HG02885 (cell line): ENCODE results near the gene PLP2.
"Not testable (repeated sequence)": the region's sequence is repeated elsewhere in the genome, so short reads cannot be mapped to it uniquely, and the experiment has no call there.

ENCODE experiments used
- ATAC-seq: cut with Tn5 transposase; IDR thresholded peaks from one replicate; pipeline ENCODE4 v1.9.1; 2021; ENCODE audit warnings: mild to moderate bottlenecking; ENCODE audit not compliant: unreplicated experiment, poor library complexity

Gene PLP2, protein sequence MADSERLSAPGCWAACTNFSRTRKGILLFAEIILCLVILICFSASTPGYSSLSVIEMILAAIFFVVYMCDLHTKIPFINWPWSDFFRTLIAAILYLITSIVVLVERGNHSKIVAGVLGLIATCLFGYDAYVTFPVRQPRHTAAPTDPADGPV

DNA sequence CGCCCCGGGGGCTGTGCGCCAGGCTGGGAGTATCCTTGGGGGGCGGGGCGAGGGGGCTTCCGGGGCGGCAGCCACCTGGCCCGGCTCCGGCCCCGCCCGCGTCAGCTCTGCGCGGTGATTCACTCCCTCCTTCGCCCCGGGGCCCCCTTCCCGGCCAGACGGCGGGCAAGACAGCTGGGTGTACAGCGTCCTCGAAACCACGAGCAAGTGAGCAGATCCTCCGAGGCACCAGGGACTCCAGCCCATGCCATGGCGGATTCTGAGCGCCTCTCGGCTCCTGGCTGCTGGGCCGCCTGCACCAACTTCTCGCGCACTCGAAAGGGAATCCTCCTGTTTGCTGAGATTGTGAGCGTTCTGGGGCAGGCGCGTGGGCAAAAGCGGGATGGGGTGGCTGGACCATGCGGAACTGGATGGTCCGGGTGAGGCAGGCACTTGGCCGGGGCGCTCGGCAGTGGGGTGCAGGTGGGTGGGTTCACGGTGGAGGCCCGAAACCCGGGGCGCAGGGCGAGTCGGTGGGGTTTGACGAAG lies at the start of gene PLP2:
TSS of gene PLP2 (plus strand) at position 147 of the 528 bp plus-strand sequence. CDS start at position 250, 103 bp downstream.
- ATAC-seq: peak; percentile 31

DNA sequence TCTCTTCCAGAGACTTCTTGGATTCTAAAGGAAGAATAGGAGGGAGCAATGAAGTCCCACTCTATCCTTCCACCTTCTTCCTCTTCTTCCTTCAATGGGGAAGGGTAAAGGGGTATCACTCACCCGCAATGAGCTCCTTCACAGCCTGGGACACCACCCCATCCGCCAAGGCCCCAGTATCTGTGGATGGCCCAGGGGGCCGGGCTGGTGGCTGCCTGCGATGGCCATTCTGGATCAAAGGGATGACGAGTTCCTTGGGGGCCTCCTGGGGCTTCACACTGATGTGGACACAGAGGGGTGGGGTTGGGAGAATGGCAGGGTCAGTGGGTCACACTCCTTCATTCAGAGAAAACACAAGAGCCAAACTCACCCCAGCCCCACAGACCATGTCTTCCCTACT lies 49.2 kb upstream of the PLP2 start:
- no peak for ATAC-seq

DNA sequence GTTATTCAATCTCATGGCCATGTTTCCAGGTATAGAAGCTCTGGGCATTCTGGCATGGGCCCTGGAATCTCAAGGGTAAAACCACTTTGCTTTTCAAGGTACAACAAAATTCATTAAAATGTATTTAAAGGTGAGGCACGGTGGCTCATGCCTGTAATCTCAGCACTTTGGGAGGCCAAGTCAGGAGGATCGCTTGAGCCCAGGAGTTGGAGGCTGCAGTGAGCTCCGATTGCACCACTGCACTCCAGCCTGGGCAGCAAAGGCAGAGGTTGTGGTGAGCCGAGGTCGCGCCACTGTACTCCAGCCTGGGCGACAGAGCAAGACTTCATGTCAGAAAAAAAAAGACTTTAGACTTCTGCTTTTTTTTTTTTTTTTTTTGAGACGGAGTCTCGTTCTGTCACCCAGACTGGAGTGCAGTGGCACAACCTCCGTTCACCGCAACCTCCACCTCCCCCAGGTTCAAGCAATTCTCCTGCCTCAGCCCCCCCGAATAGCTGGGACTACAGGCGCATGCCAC lies 43.9 kb upstream of the PLP2 start:
- not testable (repeated sequence) for ATAC-seq

DNA sequence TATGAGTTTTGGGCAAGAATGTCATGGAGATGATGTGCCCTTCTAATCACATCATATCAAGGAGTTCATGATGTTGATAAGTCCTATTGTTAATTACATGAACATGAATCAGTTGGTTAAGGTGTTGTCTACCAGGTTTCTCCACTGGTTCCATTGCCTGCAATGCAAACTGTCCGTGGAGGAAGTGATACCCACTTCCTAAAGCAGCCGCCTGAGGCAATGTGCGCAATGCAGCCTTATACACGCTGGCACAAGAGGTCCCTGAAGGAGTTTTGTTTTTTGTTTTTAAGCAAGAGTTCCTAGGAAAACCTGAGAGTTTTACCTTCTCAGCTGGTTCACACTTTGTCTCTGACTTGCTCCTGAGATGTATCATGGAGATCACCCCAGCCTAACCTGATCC lies 42.3 kb upstream of the PLP2 start:
- ATAC-seq: no peak

DNA sequence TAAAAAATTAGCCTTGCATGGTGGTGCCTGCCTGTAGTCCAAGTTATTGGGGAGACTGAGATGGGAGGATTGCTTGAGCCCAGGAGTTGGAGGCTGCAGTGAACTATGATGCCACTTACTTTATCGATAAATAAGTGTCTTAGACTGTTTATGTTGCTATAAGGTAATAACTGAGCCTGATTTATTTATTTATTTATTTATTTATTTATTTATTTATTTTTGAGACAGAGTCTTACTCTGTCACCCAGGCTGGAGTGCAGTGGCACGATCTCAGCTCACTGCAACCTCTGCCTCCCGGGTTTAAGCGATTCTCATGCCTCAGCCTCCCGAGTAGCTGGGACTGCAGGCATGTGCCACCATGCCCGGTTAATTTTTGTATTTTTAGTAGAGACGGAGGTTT lies 39.4 kb upstream of the PLP2 start:
- not testable (repeated sequence) for ATAC-seq

DNA sequence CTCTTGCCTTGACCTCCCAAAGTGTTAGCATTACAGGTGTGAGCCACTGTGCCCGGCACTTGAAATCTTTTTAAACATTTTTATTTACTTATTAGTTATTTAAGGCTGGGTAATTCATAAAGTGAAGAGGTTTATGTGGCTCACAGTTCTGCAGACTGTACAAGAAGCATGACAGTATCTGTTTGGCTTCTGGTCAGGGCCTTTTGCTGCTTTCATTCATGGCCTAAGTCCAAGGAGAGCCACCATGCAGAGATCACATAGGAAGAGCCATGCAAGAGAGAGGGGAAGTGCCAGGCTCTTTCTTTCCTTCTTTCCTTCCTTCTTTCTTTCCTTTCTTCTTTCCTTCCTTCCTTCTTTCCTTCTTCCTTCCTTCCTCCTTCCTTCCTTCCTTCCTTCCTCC lies 37.9 kb upstream of the PLP2 start:
- no peak for ATAC-seq

DNA sequence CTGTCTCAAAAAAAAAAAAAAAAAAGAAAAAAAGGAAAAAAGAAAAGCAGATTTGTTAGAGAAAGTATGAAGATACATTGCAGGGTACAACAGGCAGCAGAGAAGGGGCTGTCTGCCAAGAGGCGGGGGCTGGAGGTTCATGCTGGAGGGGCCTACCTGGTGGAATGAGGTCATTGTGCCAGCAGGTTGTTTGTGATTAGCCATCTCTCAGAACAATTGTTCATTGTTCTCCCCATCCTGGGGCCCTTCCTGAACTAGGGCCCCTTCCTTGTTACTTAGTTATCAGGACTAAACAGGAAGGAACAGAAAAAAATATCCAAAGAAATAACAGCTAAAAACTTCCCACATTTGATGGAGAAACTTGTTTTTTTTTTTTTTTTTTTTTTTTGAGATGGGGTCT lies 34.2 kb upstream of the PLP2 start:
- no peak for ATAC-seq

DNA sequence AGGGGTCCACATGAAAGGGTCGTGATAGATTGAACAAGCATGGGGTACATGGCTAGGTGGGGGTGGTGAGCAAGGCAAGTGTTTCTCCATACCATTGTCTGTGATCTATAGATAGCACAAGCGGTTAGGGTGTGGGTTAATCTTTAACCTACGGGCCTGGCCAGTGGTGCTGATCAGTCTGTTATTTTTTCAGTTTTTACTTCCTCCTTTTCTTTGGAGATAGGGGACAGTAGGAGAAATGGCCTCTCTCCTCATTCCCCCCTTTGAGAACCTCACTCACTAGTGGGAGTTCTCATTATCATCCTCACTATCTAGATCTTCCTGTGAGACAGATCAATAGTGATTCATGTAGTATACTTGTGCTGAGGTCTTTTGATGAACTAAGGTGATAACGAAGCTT lies 32.0 kb upstream of the PLP2 start:
- no peak for ATAC-seq

DNA sequence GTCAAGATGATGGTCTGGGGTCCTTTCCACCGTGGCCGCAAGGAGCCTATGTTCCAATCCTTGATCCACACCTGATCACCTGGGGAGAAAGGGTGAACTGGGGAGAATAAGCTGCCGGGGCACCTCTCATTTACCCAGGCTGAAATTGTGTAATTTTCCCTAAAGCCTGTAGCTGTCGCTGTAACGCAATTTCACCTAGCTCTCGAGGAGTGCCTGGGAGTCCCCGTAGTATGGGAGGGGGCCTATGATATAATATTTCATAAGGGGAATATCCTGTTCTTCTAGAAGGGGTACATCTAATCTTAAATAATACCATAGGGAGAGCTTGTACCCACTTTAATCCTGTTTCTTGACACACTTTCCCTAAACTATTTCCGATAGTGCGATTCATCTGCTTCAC lies 29.4 kb upstream of the PLP2 start:
- ATAC-seq: not testable (repeated sequence)

DNA sequence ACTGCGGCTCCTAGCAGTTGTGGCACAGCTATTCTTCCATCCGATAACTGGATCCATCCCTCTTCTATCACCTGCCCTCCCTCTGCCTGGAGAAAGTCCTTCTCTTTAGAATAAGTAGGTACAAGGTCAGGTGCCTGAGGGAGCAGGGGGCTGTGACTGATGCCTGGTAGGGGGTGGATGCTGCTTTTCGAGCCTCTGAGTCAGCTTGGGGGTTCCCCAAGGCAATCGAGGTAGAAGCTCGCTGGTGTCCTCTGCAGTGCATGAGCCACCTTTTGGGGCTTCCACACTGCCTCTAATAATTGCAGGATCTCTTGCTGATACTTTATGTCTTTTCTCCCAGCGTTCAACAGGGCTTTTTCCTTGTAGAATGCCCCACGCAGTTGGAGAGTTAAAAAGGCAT lies 28.5 kb upstream of the PLP2 start:
- ATAC-seq: not testable (repeated sequence)

DNA sequence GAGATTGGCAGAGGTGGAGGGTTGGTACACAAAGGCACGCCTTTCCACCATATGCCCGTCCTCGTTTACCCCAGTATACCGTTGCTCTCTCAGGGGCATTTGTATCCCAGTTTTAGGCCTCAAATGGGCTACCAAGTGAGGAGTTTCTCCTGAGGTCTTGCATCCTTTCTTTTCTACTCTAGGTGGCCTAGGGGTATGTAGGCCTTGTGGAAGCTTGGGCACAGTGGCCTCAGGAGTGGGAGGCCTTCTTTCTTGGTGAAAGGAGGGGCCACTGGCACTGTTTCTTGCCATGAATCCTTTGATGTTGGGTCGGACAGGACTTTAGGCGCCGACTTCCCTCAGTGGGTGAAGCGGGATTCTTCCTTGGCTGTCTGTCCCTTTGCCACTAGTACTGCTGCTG lies 24.4 kb upstream of the PLP2 start:
- no peak for ATAC-seq

DNA sequence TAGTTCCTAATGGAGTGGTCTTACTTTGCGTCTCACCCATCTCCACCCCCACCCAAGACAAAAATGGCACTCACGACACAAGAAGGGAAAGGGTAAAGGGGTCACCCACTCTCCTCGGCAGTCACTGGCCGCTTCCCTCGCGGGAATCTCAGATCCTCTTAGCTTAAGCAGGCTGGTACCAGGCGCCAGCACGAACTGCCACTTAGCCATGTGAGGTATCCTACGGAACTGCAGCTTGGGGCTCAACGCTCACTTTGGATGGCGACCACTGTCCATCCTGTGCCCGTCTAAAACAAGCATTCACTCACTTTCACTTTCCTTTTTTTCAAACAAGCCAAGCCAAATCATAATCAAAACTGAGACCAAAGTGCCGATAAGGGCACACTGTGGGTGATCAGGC lies 23.8 kb upstream of the PLP2 start:
- ATAC-seq: no peak

DNA sequence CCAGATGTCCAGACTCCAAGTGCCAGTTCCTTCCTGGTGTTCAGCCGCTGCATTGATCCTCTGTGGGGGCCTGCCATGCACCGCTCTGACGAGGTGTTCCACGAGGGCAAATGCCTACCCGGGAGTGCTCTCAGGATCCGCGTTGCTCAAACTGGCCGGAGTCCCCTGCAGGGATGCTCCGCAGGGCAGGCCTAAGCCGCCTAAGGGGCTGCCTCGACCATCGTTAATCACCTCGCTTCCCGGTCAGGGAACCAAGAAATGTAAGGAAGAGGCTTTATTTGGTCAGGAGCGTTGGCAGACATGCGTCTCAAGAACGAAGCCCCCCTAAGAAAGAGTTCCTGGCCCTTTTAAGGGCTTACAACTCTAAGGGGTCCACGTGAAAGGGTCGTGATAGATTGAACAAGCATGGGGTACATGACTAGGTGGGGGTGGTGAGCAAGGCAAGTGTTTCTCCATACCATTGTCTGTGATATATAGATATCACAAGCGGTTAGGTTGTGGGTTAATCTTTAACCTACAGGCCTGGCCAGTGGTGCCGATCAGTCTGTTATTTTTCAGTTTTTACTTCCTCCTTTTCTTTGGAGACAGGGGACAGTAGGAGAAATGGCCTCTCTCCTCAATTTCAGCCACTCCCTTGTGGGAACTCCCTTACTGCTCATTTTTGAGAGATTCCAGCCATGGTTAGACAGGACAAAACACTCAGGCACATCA lies 23.2 kb upstream of the PLP2 start:
- ATAC-seq: not testable (repeated sequence)

DNA sequence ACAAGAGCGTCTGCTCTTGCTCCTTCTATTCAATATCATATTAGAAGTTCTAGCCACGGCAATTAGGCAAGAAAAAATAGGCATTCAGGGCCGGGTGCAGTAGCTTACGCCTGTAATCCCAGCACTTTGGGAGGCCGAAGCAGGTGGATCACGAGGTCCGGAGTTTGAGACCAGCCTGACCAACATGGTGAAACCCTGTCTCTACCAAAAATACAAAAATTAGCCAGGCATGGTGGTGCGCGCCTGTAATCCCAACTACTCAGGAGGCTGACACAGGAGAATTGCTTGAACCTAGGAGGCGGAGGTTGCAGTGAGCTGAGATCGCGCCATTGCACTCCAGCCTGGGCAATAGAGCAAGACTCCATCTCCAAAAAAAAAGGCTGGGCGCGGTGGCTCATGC lies 22.4 kb upstream of the PLP2 start:
- not testable (repeated sequence) for ATAC-seq

DNA sequence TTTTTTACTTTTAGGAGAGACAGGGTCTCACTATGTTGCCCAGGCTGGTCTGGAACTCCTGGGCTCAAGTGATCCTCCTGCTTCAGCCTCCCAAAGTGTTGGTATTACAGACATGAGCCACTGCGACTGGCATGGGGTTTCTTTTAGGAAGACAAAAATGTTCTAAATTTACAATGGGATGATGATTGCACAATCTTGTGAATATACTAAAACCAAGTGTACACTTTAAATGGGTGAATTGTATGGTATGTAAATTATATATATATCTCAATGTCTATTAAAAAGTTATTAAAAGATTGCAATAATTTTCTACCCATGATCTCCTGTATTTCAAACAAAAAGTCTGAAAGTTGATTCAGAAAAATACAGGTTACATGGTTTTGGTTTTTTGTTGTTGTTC lies 18.2 kb upstream of the PLP2 start:
- no peak for ATAC-seq

DNA sequence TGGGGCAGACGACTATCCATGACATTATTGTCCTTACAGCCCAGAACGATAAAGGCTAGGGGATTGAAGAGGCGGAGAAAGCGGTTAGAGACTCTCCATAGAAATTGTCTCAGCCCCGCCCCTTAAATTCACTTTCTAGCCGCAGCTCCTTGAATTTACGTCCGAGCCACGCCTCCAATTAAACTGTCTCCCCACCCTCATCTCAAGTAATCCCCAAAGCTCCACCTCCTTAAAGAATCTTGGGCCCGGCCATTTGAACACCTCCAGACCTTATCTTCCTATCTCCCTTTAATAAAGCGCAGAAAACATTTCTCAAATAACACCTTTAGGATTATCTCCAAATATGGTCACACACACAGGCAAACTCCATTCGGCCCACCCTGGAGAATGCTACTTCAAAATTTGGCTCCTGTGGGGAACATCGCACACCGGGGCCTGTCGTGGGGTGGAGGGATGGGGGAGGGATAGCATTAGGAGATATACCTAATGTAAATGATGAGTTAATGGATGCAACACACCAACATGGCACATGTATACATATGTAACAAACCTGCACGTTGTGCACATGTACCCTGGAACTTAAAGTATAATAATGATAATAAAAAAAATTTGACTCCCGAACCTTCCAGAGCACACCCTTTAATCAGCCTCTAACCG lies 16.3 kb upstream of the PLP2 start:
- ATAC-seq: peak; percentile 3

DNA sequence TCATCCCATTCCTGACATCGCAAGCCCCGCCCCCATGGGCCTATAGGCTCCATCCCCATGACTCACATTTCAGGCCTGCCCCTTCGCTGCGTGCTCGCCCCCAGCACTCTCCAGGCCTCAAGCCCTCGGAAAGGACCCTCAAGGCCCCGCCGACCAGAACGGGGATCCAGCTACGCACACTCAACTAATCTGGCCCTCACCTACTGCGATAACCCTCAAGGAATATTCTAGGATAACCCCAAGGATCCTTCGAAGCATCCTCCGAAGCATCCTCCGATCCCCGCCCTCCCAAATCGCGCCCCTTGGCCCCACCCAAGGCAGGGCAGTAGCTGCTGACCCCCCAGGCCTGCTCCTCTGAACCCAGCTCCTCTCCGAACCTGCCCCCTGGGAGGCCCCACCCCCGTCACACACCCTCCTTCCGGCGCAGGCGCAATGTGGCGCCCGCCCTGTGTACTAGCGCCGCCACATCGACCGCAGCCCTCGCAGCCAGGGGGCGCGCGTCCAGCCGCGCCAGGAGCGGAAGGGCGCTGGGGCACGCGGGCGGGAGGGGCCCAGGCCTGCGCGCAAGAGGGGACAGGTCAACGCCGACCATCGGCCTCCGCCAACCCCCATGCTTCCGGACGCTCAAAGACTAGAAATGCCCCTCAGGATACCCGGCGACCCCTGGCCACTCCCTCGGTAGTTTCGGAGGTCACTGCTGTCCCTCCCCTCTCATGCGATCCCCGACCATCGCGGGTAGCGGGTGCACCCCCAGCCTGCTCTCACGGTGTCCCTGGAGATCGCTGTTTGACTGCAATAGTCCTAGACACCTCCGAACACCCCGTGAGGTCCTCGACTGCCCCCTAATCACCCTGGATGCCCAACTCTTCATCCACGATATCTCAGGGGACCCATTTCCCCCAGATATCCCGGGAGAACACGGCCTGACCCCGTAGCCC lies 15.5 kb upstream of the PLP2 start:
- peak; percentile 90 for ATAC-seq

DNA sequence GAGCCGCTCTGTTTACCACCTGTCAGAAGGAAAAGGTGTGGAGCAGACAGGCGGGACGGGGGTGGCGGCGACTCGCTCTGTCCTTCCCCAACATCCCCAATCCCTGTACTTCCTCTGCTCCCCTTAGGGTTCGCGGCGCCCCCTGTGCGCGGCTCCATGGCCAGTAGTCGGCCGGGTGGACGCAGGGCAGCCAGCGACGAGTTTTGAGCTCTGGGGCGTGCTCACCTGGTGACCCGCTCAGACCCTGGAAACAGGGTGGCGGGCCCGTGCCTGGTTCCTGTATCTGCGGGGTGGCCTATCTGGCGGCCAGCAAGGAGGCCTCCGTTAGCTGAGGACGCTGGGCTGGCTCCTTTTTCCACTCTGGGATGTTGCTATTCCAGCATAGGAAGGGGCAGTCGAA lies 14.5 kb upstream of the PLP2 start:
- ATAC-seq: no peak

DNA sequence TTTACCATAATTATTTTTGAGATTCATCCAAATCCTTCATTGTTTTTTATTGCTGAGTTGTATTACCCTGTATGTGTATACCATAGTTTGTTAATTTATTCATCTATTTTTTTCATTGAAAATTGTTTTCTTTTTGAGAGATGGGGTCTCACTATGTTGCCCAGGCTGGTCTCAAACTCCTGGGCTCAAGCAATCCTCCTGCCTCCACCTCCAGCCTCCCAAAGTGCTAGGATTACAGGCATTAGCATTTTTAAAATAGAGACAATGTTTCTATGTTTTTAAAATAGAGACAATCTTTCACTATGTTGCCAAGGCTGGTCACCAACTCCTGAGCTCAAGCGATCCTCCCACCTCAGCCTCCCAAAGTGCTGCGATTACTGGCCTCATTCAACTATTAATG lies 10.8 kb upstream of the PLP2 start:
- no peak for ATAC-seq

DNA sequence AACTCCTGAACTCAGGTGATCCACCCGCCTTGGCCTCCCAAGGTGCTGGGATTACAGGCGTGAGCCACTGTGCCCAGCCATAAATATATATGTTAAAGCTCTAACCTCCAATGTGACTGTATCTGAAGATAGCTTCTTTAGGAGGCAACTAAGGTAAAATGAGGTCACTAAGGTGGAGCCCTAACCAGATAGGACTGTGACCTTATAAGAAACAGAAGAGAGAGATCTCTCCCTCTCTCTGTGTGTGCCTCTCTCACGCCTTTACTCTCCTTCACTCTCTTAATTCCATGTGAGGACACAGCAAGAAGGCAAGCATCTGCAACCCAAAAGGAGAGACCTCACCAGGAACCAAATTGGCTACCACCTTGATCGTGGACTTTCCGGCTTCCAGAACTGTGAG lies 10.1 kb upstream of the PLP2 start:
- ATAC-seq: no peak
